HEK293T (cell line): ENCODE data around the gene SLC16A12.

Experiments used
- BHLHE40 ChIP-seq: fragments of 450-650 bp; IDR thresholded peaks from 2 replicates; pipeline ENCODE4 v1.6.1; 2016; ENCODE audit warnings: mild to moderate bottlenecking, moderate library complexity, borderline replicate concordance
- ELF4 ChIP-seq: fragments of 450-650 bp; IDR thresholded peaks from 2 replicates; pipeline ENCODE4 v1.6.1; 2017; ENCODE audit warnings: antibody characterized with exemption
- FOXA1 ChIP-seq: fragments of 450-650 bp; IDR thresholded peaks from 2 replicates; pipeline ENCODE4 v1.6.1; 2016; ENCODE audit warnings: mild to moderate bottlenecking
- FOXK2 ChIP-seq: fragments of 450-650 bp; IDR thresholded peaks from 2 replicates; pipeline ENCODE4 v1.6.1; 2016; ENCODE audit warnings: mild to moderate bottlenecking
- NFRKB ChIP-seq: fragments of 450-650 bp; IDR thresholded peaks from 2 replicates; pipeline ENCODE4 v1.6.1; 2016; ENCODE audit warnings: mild to moderate bottlenecking, moderate library complexity
- SP1 ChIP-seq: fragments of 450-650 bp; IDR thresholded peaks from 2 replicates; pipeline ENCODE4 v1.6.1; 2017
- SUZ12 ChIP-seq: fragments of 450-650 bp; IDR thresholded peaks from 2 replicates; pipeline ENCODE4 v1.6.1; 2016; ENCODE audit warnings: mild to moderate bottlenecking
- TARDBP ChIP-seq: fragments of 450-650 bp; IDR thresholded peaks from 2 replicates; pipeline ENCODE4 v1.6.1; 2016
- ZNF384 ChIP-seq: fragments of 450-650 bp; IDR thresholded peaks from 2 replicates; pipeline ENCODE4 v1.6.1; 2016

DNA sequence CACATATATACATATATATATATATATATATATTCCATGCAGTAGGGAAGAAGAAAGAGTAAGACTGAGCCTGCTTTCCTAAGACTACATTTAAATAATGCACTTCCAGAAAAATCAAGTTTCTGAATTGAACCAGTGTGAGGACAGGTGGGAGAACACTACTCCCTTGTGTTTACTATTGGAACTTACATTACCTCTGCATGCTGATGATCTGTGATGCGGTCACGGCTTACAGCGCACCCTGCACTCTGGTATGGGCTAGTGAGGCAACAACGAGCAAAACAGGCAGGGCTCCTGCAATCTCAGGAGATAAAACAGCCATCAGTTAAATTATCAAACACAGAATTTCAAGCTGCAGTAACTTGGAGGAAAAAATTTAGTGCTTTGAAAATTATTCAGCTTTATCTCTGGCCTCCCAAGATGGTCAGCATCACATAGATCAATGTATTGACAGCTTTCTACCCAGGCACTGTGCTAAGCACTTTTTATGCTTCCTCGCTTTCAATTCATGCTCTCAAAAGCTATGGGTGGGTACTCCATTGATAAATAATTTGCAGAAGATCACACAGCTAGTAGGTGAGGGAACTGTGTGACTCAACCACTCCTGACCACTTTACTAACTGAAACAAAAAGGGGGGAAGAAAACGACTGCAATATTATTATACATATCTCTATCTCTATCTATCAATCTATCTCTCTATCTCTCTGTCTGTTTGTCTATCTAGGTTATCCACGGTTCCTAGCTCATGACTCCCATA, 20.5 kb upstream of the SLC16A12 start:
- TF ChIP-seq ZNF384, result no peak
- TF ChIP-seq SUZ12, result no peak
- no peak for TF ChIP-seq FOXA1
- TF ChIP-seq SP1, result no peak
- no peak for TF ChIP-seq BHLHE40
- no peak for TF ChIP-seq FOXK2
- no peak for TF ChIP-seq NFRKB
- TF ChIP-seq TARDBP, result no peak
- TF ChIP-seq ELF4, result no peak
